Right lobe of liver (tissue), 6 donors: ENCODE results near the gene PCTP. TPM values are rescaled to one million over a fixed set of nuclear protein-coding genes. Genes with fewer than 3 reads are reported as not detected.

ENCODE experiments used
- ATAC-seq, 4 donors: fragments of 200-7000 bp; cut with Tn5 transposase; one replicate each; pipeline ENCODE4 v1.9.1; 2020; ENCODE audit warnings: mild to moderate bottlenecking in 4 of 4, moderate library complexity in 4 of 4
- DNase-seq, 3 donors: peaks; one replicate each; pipeline ENCODE4 v3.0.0-alpha.2; 2020
- H3K27ac ChIP-seq, 3 donors: fragments of 200-600 bp; one replicate each; pipeline ENCODE4 v1.8.0; 2022
- H3K27me3 ChIP-seq, 2 donors: fragments of 200-600 bp; one replicate each; pipeline ENCODE4 v1.8.0; 2022
- H3K36me3 ChIP-seq, 4 donors: fragments of 200-600 bp; sonication (generic) in 1 of 4; one replicate each; pipeline versions ENCODE4 v1.5.1 to v1.8.0; 2017 to 2022; ENCODE audit warnings: control low read depth in 1 of 4
- H3K4me1 ChIP-seq, 4 donors: fragments of 200-600 bp; sonication (generic) in 1 of 4; one replicate each; pipeline versions ENCODE4 v1.5.1 to v1.8.0; 2017 to 2022; ENCODE audit warnings: control low read depth in 1 of 4
- H3K4me3 ChIP-seq, 3 donors: fragments of 200-600 bp; one replicate each; pipeline ENCODE4 v1.8.0; 2022
- H3K9me3 ChIP-seq, 4 donors: fragments of 200-600 bp; sonication (generic) in 1 of 4; one replicate each; pipeline versions ENCODE4 v1.5.1 to v1.8.0; 2017 to 2022; ENCODE audit warnings: control low read depth in 1 of 4
- POLR2A ChIP-seq: fragments of 450-650 bp; IDR thresholded peaks from one replicate; pipeline ENCODE4 v1.6.1; 2017; ENCODE audit warnings: antibody characterized with exemption, mild to moderate bottlenecking
- WGBS: methylation state at CpG from one replicate; pipeline ENCODE4 v1.1.6; 2018; ENCODE audit warnings: low coverage, low lambda C conversion rate; ENCODE audit not compliant: insufficient coverage; ENCODE audit errors: missing lambda C conversion rate; 5-methylcytosine and 5-hydroxymethylcytosine counted together
- intact Hi-C, 2 donors: fragments of 100-400 bp; cut with DNase I; formaldehyde crosslinking; loops; one replicate each; pipeline versions ENCODE4 v1.11.2 to v1.14.1; 2022
- total RNA-seq, 6 experiments: library from RNA; depleted of rRNA in 2 of 6; stranded (reverse); fragments of >200 nt in 2 of 6; fragmentation: NEBNext Ultra II Directional in 3 of 6; extraction: Animal tissue kit (Norgen Biotek cat#: 25700) in 3 of 6; gene quantifications; one replicate each; pipeline versions ENCODE4 v1.1.0 to v1.2.4, GENCODE V29; 2016 to 2023
- TF ChIP-seq, protein P1 (sequence below), 4 donors: fragments of 200-600 bp in 3 of 4; fragments of 450-650 bp in 1 of 4; IDR thresholded peaks; one replicate each; pipeline versions ENCODE4 v1.5.1 to v1.8.0; 2016 to 2022; ENCODE audit warnings: antibody characterized with exemption in 4 of 4, mild to moderate bottlenecking in 2 of 4
- donor health status: DM: no; HTN: yes; CAD: no.
- donor health status: DM: no; HTN: no; CAD: no.
- donor health status: DM: no; HTN: no; CAD: no.
- donor health status: DM: no; HTN: yes; CAD: no.
- donor health status: DM: no; HTN: yes; CAD: no.

PCTP gene
- total RNA-seq, 6 experiments from 2014 or later, result 27.4 to 82.6 (median 68.1) TPM

- no peak overlapping the region for H3K4me3 ChIP-seq
- ATAC-seq (peak in 1 of 4 donors; percentile 34), DNase-seq (no peak)
- no peaks in the 10 kb centered on the region for H3K27me3 ChIP-seq
- intact Hi-C loops, result no loop called here
- TF ChIP-seq, protein P1, sequence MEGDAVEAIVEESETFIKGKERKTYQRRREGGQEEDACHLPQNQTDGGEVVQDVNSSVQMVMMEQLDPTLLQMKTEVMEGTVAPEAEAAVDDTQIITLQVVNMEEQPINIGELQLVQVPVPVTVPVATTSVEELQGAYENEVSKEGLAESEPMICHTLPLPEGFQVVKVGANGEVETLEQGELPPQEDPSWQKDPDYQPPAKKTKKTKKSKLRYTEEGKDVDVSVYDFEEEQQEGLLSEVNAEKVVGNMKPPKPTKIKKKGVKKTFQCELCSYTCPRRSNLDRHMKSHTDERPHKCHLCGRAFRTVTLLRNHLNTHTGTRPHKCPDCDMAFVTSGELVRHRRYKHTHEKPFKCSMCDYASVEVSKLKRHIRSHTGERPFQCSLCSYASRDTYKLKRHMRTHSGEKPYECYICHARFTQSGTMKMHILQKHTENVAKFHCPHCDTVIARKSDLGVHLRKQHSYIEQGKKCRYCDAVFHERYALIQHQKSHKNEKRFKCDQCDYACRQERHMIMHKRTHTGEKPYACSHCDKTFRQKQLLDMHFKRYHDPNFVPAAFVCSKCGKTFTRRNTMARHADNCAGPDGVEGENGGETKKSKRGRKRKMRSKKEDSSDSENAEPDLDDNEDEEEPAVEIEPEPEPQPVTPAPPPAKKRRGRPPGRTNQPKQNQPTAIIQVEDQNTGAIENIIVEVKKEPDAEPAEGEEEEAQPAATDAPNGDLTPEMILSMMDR (IDR thresholded peaks at IDR 0.05), result no peak
- no peak for TF ChIP-seq POLR2A
- H3K27ac ChIP-seq, result no peak overlapping the region
- no peaks in the 10 kb centered on the region for H3K4me1 ChIP-seq
- H3K9me3 ChIP-seq, result no peaks in the 10 kb centered on the region
- WGBS, result 67% methylated on average over 13 of the region's 16 CpGs
- no peaks in the 10 kb centered on the region for H3K36me3 ChIP-seq
Measured at GRCh38 chr17:55783684-55784245, 32.9 kb downstream of the PCTP start.

DNA sequence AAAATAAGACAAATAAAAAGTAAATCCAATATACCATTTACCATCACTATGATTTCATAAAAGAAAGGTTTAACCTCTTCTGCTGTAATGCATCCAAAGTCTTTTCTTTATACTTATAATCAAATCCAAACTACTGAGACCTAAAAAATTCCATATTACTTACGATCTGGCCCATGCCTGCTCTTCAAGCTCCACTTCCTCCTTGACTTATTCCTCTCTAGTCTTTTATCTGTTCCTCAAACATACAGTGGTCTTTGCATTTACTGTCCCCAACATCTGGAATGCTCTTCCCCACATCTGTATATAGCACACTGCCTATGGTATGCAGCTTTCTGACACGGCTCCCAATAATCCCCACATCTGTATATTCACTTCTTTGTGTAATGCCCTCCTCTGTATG lies 33.8 kb downstream of the PCTP start:
- Histone ChIP-seq H3K36me3 (no peaks in the 10 kb centered on the region), H3K27me3 (no peaks in the 10 kb centered on the region), H3K4me1 (no peaks in the 10 kb centered on the region), H3K27ac (no peak overlapping the region), H3K9me3 (no peaks in the 10 kb centered on the region), H3K4me3 (no peak overlapping the region)
- WGBS, result 86% methylated on average over 2 of the region's 2 CpGs
- ATAC-seq, result no peak
- DNase-seq, result no peak
- intact Hi-C loops, result no loop called here
- TF ChIP-seq POLR2A, result no peak
- TF ChIP-seq, protein P1 (IDR thresholded peaks at IDR 0.05), result no peak

GRCh38 chr17:55785181-55785580 lies 34.3 kb downstream of the PCTP start:
- no peak overlapping the region for H3K27ac ChIP-seq
- intact Hi-C loops, result no loop called here
- H3K4me3 ChIP-seq, result no peak overlapping the region
- TF ChIP-seq, protein P1 (IDR thresholded peaks at IDR 0.05), result no peak
- TF ChIP-seq POLR2A, result no peak
- no peaks in the 10 kb centered on the region for H3K27me3 ChIP-seq
- no peaks in the 10 kb centered on the region for H3K9me3 ChIP-seq
- no peaks in the 10 kb centered on the region for H3K36me3 ChIP-seq
- 71% methylated on average over 1 of the region's 1 CpG for WGBS
- DNase-seq (no peak), ATAC-seq (no peak)
- no peaks in the 10 kb centered on the region for H3K4me1 ChIP-seq

DNA sequence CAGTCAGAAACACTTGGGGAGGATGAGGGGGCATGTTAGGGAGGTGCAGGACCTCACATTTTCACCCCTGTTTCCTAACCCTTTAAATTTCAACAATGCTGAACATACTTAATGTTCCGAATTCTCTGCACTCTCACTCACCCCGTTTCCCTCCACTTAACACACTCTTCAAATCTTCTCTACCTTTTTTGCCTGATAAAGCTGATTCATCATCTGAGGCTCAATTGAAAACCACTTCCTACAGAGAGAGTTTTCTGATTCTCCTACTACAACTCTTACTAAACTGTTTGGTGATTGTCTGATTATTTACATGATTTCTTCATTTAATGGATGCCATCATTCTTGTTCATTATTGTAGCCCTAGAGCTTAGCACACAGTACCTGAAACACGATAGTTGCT lies 42.4 kb downstream of the PCTP start:
- 85% methylated on average over 3 of the region's 3 CpGs for WGBS
- Histone ChIP-seq H3K36me3 (no peaks in the 10 kb centered on the region), H3K27me3 (no peaks in the 10 kb centered on the region), H3K4me1 (no peaks in the 10 kb centered on the region), H3K4me3 (no peak overlapping the region), H3K27ac (no peak overlapping the region), H3K9me3 (no peaks in the 10 kb centered on the region)
- no peak for ATAC-seq
- intact Hi-C loops, result no loop called here
- no peak for DNase-seq
- TF ChIP-seq, protein P1 (IDR thresholded peaks at IDR 0.05), result no peak
